Adrenal gland (tissue), 12 donors: ENCODE data around the gene EIF2S2. TPM values are rescaled to one million over a fixed set of nuclear protein-coding genes. Genes with fewer than 3 reads are reported as not detected.

Experiments used
- DNase-seq, 7 donors: peaks; one replicate each; pipeline ENCODE4 v3.0.0-alpha.2; 2019 to 2020
- H3K27ac ChIP-seq, 5 donors: fragments of 200-600 bp; sonication (generic) in 4 of 5; 1 replicate in 3 of 5; 2 replicates in 2 of 5; pipeline versions ENCODE4 v1.5.1 to v1.8.0; 2016 to 2020; ENCODE audit warnings: mild to moderate bottlenecking in 1 of 5
- H3K27me3 ChIP-seq: fragments of 200-600 bp; 2 replicates; pipeline ENCODE4 v1.8.0; 2021
- H3K36me3 ChIP-seq, 2 donors: fragments of 200-600 bp; replicated peaks in 1 of 2; 1 replicate in 1 of 2; 2 replicates in 1 of 2; pipeline versions ENCODE4 v1.5.1 to v1.8.0; 2018 to 2022
- H3K4me1 ChIP-seq, 2 donors: fragments of 200-600 bp; replicated peaks in 1 of 2; 1 replicate in 1 of 2; 2 replicates in 1 of 2; pipeline versions ENCODE4 v1.5.1 to v1.8.0; 2018 to 2021
- H3K4me3 ChIP-seq, 4 donors: fragments of 200-600 bp; sonication (generic) in 3 of 4; one replicate each; pipeline ENCODE4 v1.5.1; 2016 to 2018
- H3K9me3 ChIP-seq, 3 donors: fragments of 200-600 bp; sonication (generic) in 1 of 3; replicated peaks in 1 of 3; 1 replicate in 2 of 3; 2 replicates in 1 of 3; pipeline versions ENCODE4 v1.5.1 to v1.8.0; 2016 to 2021
- POLR2A ChIP-seq, 2 donors: fragments of 450-650 bp; IDR thresholded peaks; one replicate each; pipeline ENCODE4 v1.6.1; 2017; ENCODE audit warnings: antibody characterized with exemption in 2 of 2, mild to moderate bottlenecking in 2 of 2, moderate library complexity in 1 of 2
- WGBS, 4 donors: extraction: QIAGEN DNeasy Blood & Tissue Kit in 2 of 4; methylation state at CpG; one replicate each; pipeline versions ENCODE4 v1.1.5 to v1.1.7; 2013 to 2017; 5-methylcytosine and 5-hydroxymethylcytosine counted together
- intact Hi-C, 2 donors: fragments of 100-400 bp; cut with DNase I; formaldehyde crosslinking; loops; one replicate each; pipeline versions ENCODE4 v1.14.1 to v1.15.0; 2022 to 2023
- polyA plus RNA-seq, 3 donors: library from polyadenylated mRNA; stranded (reverse); fragments of 200-250 nt in 2 of 3; fragments of 350-450 nt in 1 of 3; fragmentation: Illumina TruSeq in 1 of 3; extraction: RNeasy Lipid Tissue Mini Kit (QIAGEN cat#74804) in 1 of 3; gene quantifications; one replicate each; pipeline ENCODE4 v1.2.3, GENCODE V29; 2013 to 2014
- total RNA-seq, 9 donors: library from RNA; depleted of rRNA in 4 of 9; stranded (reverse); fragments of >200 nt in 4 of 9; fragments of 120-200 nt in 1 of 9; fragmentation: NEBNext Ultra II Directional in 1 of 9; extraction: Animal tissue kit (Norgen Biotek cat#: 25700) in 1 of 9; gene quantifications; one replicate each; pipeline versions ENCODE4 v1.1.0 to v1.2.4, GENCODE V29; 2013 to 2023
- TF ChIP-seq, protein P1 (sequence below), 6 experiments: fragments of 450-650 bp in 4 of 6; fragments of 200-600 bp in 2 of 6; sonication (generic) in 1 of 6; IDR thresholded peaks; 1 replicate in 5 of 6; 2 replicates in 1 of 6; pipeline versions ENCODE4 v1.5.1 to v1.8.0; 2016 to 2021; ENCODE audit warnings: antibody characterized with exemption in 6 of 6, mild to moderate bottlenecking in 2 of 6, moderate library complexity in 1 of 6
- donor health status: healthy with polysubstance abuse.
- donor health status: Bipolar disorder and iron deficiency.
- donor health status: DM: yes; HTN: yes; CAD: no.
- donor health status: DM: no; HTN: no; CAD: no.
- donor health status: DM: no; HTN: no; CAD: no.
- donor health status: DM: yes; HTN: yes; CAD: no.

EIF2S2 gene
- total and polyA plus RNA-seq, 12 donors: 26.7 to 204 (median 49.9) TPM

DNA sequence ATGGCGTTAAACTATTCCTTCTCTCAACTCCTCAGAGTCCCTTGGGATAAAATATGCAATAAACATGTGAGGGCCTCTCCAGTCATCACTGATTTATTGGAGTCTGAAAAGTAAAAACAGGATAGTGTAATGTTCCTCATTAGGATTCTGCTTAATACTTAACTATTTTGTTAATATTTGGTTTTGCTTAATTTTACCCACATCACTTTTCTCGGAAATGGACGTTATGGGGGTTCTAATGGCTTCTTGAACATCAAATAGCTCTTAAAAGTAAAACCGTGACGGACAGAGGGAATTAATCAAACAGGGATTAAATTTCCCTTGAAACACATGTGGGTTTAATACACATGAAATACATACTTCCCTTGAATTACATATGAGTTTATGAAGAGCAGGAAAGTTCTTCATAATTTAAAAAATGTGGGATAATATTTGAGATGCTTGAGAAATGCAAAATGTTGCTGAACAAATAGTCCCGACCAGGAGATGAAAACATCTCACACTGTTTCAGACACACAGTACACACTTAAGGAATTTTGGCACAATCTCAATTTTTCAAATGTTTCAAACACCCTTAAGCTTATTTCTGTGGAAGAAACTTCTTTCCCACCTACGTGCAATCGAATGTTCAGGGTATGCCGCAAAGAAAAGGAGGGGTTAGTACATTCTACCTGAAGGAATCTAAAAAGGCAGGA is 38.4 kb upstream of the EIF2S2 start:
- H3K4me3 ChIP-seq: no peak overlapping the region
- H3K27ac ChIP-seq: no peak overlapping the region
- intact Hi-C loops: no loop called here
- H3K4me1 ChIP-seq: no peaks in the 10 kb centered on the region
- no peak for DNase-seq
- WGBS, 4 donors: 71 to 79% (median 76%) methylated on average over 9 of the region's 9 CpGs
- H3K36me3 ChIP-seq: no peaks in the 10 kb centered on the region
- H3K9me3 ChIP-seq: no peaks in the 10 kb centered on the region
- H3K27me3 ChIP-seq: no peaks in the 10 kb centered on the region
- TF ChIP-seq, protein P1, sequence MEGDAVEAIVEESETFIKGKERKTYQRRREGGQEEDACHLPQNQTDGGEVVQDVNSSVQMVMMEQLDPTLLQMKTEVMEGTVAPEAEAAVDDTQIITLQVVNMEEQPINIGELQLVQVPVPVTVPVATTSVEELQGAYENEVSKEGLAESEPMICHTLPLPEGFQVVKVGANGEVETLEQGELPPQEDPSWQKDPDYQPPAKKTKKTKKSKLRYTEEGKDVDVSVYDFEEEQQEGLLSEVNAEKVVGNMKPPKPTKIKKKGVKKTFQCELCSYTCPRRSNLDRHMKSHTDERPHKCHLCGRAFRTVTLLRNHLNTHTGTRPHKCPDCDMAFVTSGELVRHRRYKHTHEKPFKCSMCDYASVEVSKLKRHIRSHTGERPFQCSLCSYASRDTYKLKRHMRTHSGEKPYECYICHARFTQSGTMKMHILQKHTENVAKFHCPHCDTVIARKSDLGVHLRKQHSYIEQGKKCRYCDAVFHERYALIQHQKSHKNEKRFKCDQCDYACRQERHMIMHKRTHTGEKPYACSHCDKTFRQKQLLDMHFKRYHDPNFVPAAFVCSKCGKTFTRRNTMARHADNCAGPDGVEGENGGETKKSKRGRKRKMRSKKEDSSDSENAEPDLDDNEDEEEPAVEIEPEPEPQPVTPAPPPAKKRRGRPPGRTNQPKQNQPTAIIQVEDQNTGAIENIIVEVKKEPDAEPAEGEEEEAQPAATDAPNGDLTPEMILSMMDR (IDR thresholded peaks at IDR 0.05): no peak
- TF ChIP-seq POLR2A (IDR thresholded peaks at IDR 0.05): no peak

DNA sequence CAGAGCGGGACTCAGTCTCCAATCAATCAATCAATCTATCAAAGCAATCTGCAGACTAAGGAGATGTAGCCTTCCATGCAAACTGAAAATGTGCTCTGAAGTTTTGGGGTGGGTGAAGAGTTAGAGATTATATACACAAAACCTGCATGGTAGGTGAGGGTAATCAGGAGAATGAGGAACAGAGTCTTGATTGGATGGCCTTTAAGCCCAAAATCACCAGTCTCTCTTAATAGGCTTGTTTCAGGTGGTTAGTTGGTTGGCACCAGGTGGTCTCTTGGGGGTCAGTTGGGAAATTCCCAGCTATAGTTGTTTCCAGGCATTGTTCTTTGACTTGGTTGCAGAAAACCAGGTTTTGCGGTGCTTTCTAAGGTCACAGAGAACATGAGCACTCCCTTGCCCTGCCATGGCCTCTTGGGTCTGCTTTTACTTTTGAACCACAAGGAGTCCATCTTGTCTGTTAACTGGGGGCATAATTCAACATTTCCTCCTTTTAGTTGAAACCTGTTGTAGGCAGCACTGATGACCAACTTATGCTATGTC is 33.3 kb upstream of the EIF2S2 start:
- no peaks in the 10 kb centered on the region for H3K36me3 ChIP-seq
- WGBS, 4 donors: 96 to 100% (median 98%) methylated on average over 2 of the region's 2 CpGs
- H3K27ac ChIP-seq: no peak overlapping the region
- H3K9me3 ChIP-seq: no peaks in the 10 kb centered on the region
- intact Hi-C loops: no loop called here
- DNase-seq: no peak
- no peaks in the 10 kb centered on the region for H3K27me3 ChIP-seq
- no peak for TF ChIP-seq POLR2A (IDR thresholded peaks at IDR 0.05)
- TF ChIP-seq, protein P1 (IDR thresholded peaks at IDR 0.05): no peak
- H3K4me1 ChIP-seq: no peaks in the 10 kb centered on the region
- H3K4me3 ChIP-seq: no peak overlapping the region

DNA sequence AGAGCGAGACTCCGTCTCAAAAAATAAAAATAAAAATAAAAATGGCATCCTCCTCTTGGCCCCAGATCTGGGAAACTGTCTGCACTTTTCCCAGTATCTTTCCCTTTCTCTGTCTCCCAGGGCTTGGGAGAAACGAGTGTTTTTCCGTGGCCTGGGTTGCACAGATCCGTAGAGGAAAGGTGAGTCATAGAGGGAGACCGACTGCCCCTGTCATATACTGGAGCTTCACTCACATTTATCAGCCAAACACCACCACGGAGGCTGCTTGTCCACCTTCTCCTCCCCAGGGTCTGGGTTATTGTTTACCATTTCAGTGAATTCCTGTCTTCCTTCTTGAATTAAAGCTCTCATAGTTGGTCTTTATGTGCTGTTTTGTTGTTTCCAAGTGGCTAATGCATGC is 31.9 kb upstream of the EIF2S2 start:
- TF ChIP-seq POLR2A (IDR thresholded peaks at IDR 0.05): no peak
- TF ChIP-seq, protein P1 (IDR thresholded peaks at IDR 0.05): no peak
- no peak overlapping the region for H3K4me3 ChIP-seq
- 41 to 56% (median 44%) methylated on average over 7 of the region's 7 CpGs for WGBS, 4 donors
- H3K27ac ChIP-seq: no peak overlapping the region
- intact Hi-C loops: no loop called here
- no peaks in the 10 kb centered on the region for H3K36me3 ChIP-seq
- DNase-seq: peak in 3 of 7 donors; percentile 2 to 24 (median 12)
- no peaks in the 10 kb centered on the region for H3K9me3 ChIP-seq
- no peaks in the 10 kb centered on the region for H3K27me3 ChIP-seq
- H3K4me1 ChIP-seq: no peaks in the 10 kb centered on the region

DNA sequence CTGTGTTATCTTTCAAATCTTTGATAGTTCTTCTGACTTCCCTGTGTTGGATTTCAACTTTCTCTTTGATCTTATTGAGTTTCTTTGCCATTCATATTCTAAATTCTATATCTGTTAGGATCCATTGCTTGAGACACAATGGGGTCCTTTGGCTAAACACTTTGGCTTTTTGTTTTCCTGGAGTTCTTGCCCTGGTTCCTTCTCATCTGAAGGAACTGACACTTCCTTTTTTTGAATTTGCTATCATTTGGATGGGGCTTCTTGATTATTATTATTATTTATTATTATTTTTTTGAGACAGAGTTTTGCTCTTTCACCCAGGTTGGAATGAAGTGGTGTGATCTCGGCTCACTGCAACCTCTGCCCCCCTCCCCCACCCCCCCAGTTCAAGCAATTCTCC is 30.1 kb upstream of the EIF2S2 start:
- no peak for DNase-seq
- H3K36me3 ChIP-seq: no peaks in the 10 kb centered on the region
- intact Hi-C loops: no loop called here
- TF ChIP-seq, protein P1 (IDR thresholded peaks at IDR 0.05): no peak
- no peak for TF ChIP-seq POLR2A (IDR thresholded peaks at IDR 0.05)
- no peaks in the 10 kb centered on the region for H3K9me3 ChIP-seq
- H3K4me1 ChIP-seq: no peaks in the 10 kb centered on the region
- no peak overlapping the region for H3K4me3 ChIP-seq
- H3K27me3 ChIP-seq: no peaks in the 10 kb centered on the region
- no peak overlapping the region for H3K27ac ChIP-seq
- 75 to 83% (median 79%) methylated on average over 1 of the region's 1 CpG for WGBS, 4 donors
